HEK293T (cell line): ENCODE measurements around the gene ZDHHC19.
"Not testable (repeated sequence)": the region's sequence is repeated elsewhere in the genome, so short reads cannot be mapped to it uniquely, and the experiment has no call there.

Experiments used
- CTCF ChIA-PET: fragments of 350-600 bp; formaldehyde crosslinking; extraction: SDS; loops from one replicate; lab custom pipeline; 2021; ENCODE audit warnings: antibody characterized with exemption, inconsistent platforms; lab: Yijun Ruan, JAX
- POLR2A ChIA-PET: fragments of 350-600 bp; formaldehyde crosslinking; extraction: SDS; loops from one replicate; lab custom pipeline; 2020; ENCODE audit warnings: antibody characterized with exemption, inconsistent platforms; lab: Yijun Ruan, JAX
- DNase-seq: peaks from one replicate; pipeline ENCODE4 v3.0.0; 2012; ENCODE audit warnings: mixed read lengths; ENCODE audit errors: extremely low spot score
- ARNT ChIP-seq: fragments of 450-650 bp; IDR thresholded peaks from 2 replicates; pipeline ENCODE4 v1.6.1; 2017; ENCODE audit warnings: mild to moderate bottlenecking
- BHLHE40 ChIP-seq: fragments of 450-650 bp; IDR thresholded peaks from 2 replicates; pipeline ENCODE4 v1.6.1; 2016; ENCODE audit warnings: mild to moderate bottlenecking, moderate library complexity, borderline replicate concordance
- CTBP1 ChIP-seq: fragments of 450-650 bp; IDR thresholded peaks from 2 replicates; pipeline ENCODE4 v1.6.1; 2016; ENCODE audit warnings: borderline replicate concordance
- ELF4 ChIP-seq: fragments of 450-650 bp; IDR thresholded peaks from 2 replicates; pipeline ENCODE4 v1.6.1; 2017; ENCODE audit warnings: antibody characterized with exemption
- FOXA1 ChIP-seq: fragments of 450-650 bp; IDR thresholded peaks from 2 replicates; pipeline ENCODE4 v1.6.1; 2016; ENCODE audit warnings: mild to moderate bottlenecking
- FOXK2 ChIP-seq: fragments of 450-650 bp; IDR thresholded peaks from 2 replicates; pipeline ENCODE4 v1.6.1; 2016; ENCODE audit warnings: mild to moderate bottlenecking
- FOXM1 ChIP-seq: fragments of 450-650 bp; IDR thresholded peaks from 2 replicates; pipeline ENCODE4 v1.6.1; 2017; ENCODE audit warnings: mild to moderate bottlenecking, borderline replicate concordance
- HDGF ChIP-seq: fragments of 450-650 bp; IDR thresholded peaks from 2 replicates; pipeline ENCODE4 v1.6.1; 2017; ENCODE audit warnings: antibody characterized with exemption, borderline replicate concordance
- L3MBTL2 ChIP-seq: fragments of 450-650 bp; conservative IDR thresholded peaks from 2 replicates; pipeline ENCODE4 v1.6.1; 2016; ENCODE audit warnings: mild to moderate bottlenecking
- LEF1 ChIP-seq: fragments of 450-650 bp; IDR thresholded peaks from 2 replicates; pipeline ENCODE4 v1.6.1; 2017; ENCODE audit warnings: mild to moderate bottlenecking, borderline replicate concordance
- NFRKB ChIP-seq: fragments of 450-650 bp; IDR thresholded peaks from 2 replicates; pipeline ENCODE4 v1.6.1; 2016; ENCODE audit warnings: mild to moderate bottlenecking, moderate library complexity
- PKNOX1 ChIP-seq: fragments of 450-650 bp; IDR thresholded peaks from 2 replicates; pipeline ENCODE4 v1.6.1; 2016
- SP1 ChIP-seq: fragments of 450-650 bp; IDR thresholded peaks from 2 replicates; pipeline ENCODE4 v1.6.1; 2017
- SUZ12 ChIP-seq: fragments of 450-650 bp; IDR thresholded peaks from 2 replicates; pipeline ENCODE4 v1.6.1; 2016; ENCODE audit warnings: mild to moderate bottlenecking
- TARDBP ChIP-seq: fragments of 450-650 bp; IDR thresholded peaks from 2 replicates; pipeline ENCODE4 v1.6.1; 2016
- ZNF384 ChIP-seq: fragments of 450-650 bp; IDR thresholded peaks from 2 replicates; pipeline ENCODE4 v1.6.1; 2016

Gene ZDHHC19

GRCh38 chr3:196189566-196190347 is 21.4 kb downstream of the ZDHHC19 start:
- no peak for DNase-seq
- ChIA-PET CTCF (interaction anchor here (1.1 kb wide), 1 partner anchor 117 kb away, joined by 3 read pairs; no protein-coding TSS in a partner anchor), POLR2A (no interaction called here)
- TF ChIP-seq SUZ12, result no peak
- TF ChIP-seq FOXA1, result no peak
- TF ChIP-seq TARDBP, result no peak
- TF ChIP-seq L3MBTL2, result no peak
- no peak for TF ChIP-seq SP1
- TF ChIP-seq NFRKB, result no peak
- TF ChIP-seq ARNT, result no peak
- no peak for TF ChIP-seq PKNOX1
- TF ChIP-seq FOXK2, result no peak
- TF ChIP-seq ZNF384, result no peak
- TF ChIP-seq BHLHE40, result no peak
- no peak for TF ChIP-seq HDGF
- TF ChIP-seq LEF1, result no peak
- TF ChIP-seq ELF4, result no peak
- no peak for TF ChIP-seq FOXM1

- CTCF ChIA-PET, result interaction anchor here (0.9 kb wide), 1 partner anchor 114 kb away, joined by 3 read pairs; no protein-coding TSS in a partner anchor
- no peak for DNase-seq
Observed at GRCh38 chr3:196186651-196187573, 24.3 kb downstream of the ZDHHC19 start.

GRCh38 chr3:196184881-196185280 is 26.3 kb downstream of the ZDHHC19 start:
- CTCF ChIA-PET, result no interaction called here
- TF ChIP-seq L3MBTL2 (no peak), LEF1 (no peak), ZNF384 (no peak), CTBP1 (no peak), BHLHE40 (no peak), FOXM1 (no peak), SUZ12 (no peak), FOXK2 (no peak), NFRKB (no peak), ARNT (no peak), ELF4 (no peak), FOXA1 (no peak), SP1 (no peak), HDGF (no peak), TARDBP (no peak), PKNOX1 (no peak)
- no peak for DNase-seq
- POLR2A ChIA-PET, result no interaction called here

More at GRCh38 chr3:196186651-196187573, 24.3 kb downstream of the ZDHHC19 start:
- POLR2A ChIA-PET, result no interaction called here
- TF ChIP-seq SP1 (no peak), FOXM1 (no peak), FOXK2 (no peak)

GRCh38 chr3:196184169-196184432 is 27.1 kb downstream of the ZDHHC19 start:
- POLR2A ChIA-PET, CTCF ChIA-PET, DNase-seq: not testable (repeated sequence)

- ChIA-PET CTCF (interaction anchor here (0.6 kb wide), 1 partner anchor 47 kb away, joined by 3 read pairs; no protein-coding TSS in a partner anchor), POLR2A (no interaction called here)
- TF ChIP-seq LEF1 (no peak), ARNT (no peak), SP1 (no peak), CTBP1 (no peak), FOXM1 (no peak), FOXA1 (no peak), ZNF384 (no peak), FOXK2 (no peak), HDGF (no peak), ELF4 (no peak), TARDBP (no peak), PKNOX1 (no peak), NFRKB (no peak), L3MBTL2 (no peak), BHLHE40 (no peak), SUZ12 (no peak)
Observed at GRCh38 chr3:196181127-196181546, 30.1 kb downstream of the ZDHHC19 start.

GRCh38 chr3:196180346-196180745 is 30.9 kb downstream of the ZDHHC19 start:
- no peak for DNase-seq
- POLR2A ChIA-PET, result no interaction called here
- no peak for TF ChIP-seq ARNT
- TF ChIP-seq FOXK2, result no peak
- TF ChIP-seq ZNF384, result no peak
- TF ChIP-seq FOXM1, result no peak
- TF ChIP-seq L3MBTL2, result no peak
- TF ChIP-seq SP1, result no peak
- TF ChIP-seq LEF1, result no peak
- no peak for TF ChIP-seq CTBP1
- no peak for TF ChIP-seq FOXA1
- no peak for TF ChIP-seq TARDBP
- TF ChIP-seq HDGF, result no peak
- TF ChIP-seq ELF4, result no peak
- no peak for TF ChIP-seq BHLHE40
- no peak for TF ChIP-seq SUZ12
- CTCF ChIA-PET, result no interaction called here

More at GRCh38 chr3:196181127-196181546, 30.1 kb downstream of the ZDHHC19 start:
- DNase-seq, result no peak
